A673 (cell line): ENCODE measurements around the gene MB21D2. TPM values are rescaled to one million over a fixed set of nuclear protein-coding genes. Genes with fewer than 3 reads are reported as not detected.

Experiments used
- BruUV-seq: library from RNA; stranded (reverse); fragments of 400-500 nt; replicated peaks from 2 replicates; lab custom pipeline; 2021; lab: Mats Ljungman, UMichigan
- CTCF ChIA-PET: fragments of 300-600 bp; sonication (Branson Sonifier 250); formaldehyde crosslinking; loops from one replicate; lab custom pipeline; 2022; ENCODE audit warnings: antibody characterized with exemption; lab: Charles Lee
- POLR2A ChIA-PET: fragments of 300-600 bp; sonication (Branson Sonifier 250); formaldehyde crosslinking; loops from one replicate; lab custom pipeline; 2022; ENCODE audit warnings: antibody characterized with exemption; ENCODE audit not compliant: low non-redundant PET; lab: Charles Lee
- DNase-seq: peaks from one replicate; pipeline ENCODE4 v3.0.0-alpha.2; 2015; ENCODE audit warnings: low spot score
- H3K27ac ChIP-seq: fragments of 200-600 bp; sonication (generic); 2 replicates; pipeline ENCODE4 v1.5.1; 2016; ENCODE audit warnings: mixed run types, low read depth, mild to moderate bottlenecking, mixed read lengths, antibody characterized with exemption, low read length; ENCODE audit not compliant: poor library complexity, severe bottlenecking
- H3K27me3 ChIP-seq: fragments of 200-600 bp; sonication (generic); replicated peaks from 2 replicates; pipeline ENCODE4 v1.6.1; 2017; ENCODE audit warnings: mixed run types, low read depth, mild to moderate bottlenecking, mixed read lengths, antibody characterized with exemption, low read length; ENCODE audit not compliant: insufficient read depth, poor library complexity
- H3K36me3 ChIP-seq: fragments of 200-600 bp; sonication (generic); 2 replicates; pipeline ENCODE4 v1.6.1; 2016; ENCODE audit warnings: mixed run types, mild to moderate bottlenecking, mixed read lengths, antibody characterized with exemption, low read length; ENCODE audit not compliant: insufficient read depth, poor library complexity, severe bottlenecking
- H3K4me1 ChIP-seq: fragments of 200-600 bp; sonication (generic); 2 replicates; pipeline ENCODE4 v1.6.1; 2017; ENCODE audit warnings: mixed run types, mild to moderate bottlenecking, mixed read lengths, antibody characterized with exemption, low read length; ENCODE audit not compliant: insufficient read depth, poor library complexity, severe bottlenecking
- H3K4me3 ChIP-seq: fragments of 200-600 bp; sonication (generic); 2 replicates; pipeline ENCODE4 v1.5.1; 2016; ENCODE audit warnings: low read depth, mixed run types, mild to moderate bottlenecking, mixed read lengths, low read length; ENCODE audit not compliant: poor library complexity, severe bottlenecking
- H3K9me3 ChIP-seq: fragments of 200-600 bp; sonication (generic); 2 replicates; pipeline ENCODE4 v1.6.1; 2016; ENCODE audit warnings: mixed run types, low read depth, mild to moderate bottlenecking, mixed read lengths, antibody characterized with exemption, low read length; ENCODE audit not compliant: poor library complexity, severe bottlenecking
- CTCF ChIP-seq: fragments of 300-800, 200-600 bp; sonication (generic); conservative IDR thresholded peaks from 2 replicates; pipeline ENCODE4 v1.5.1; 2017; ENCODE audit warnings: low read depth, mild to moderate bottlenecking, antibody characterized with exemption, low read length, moderate library complexity, mixed read lengths
- EZH2 ChIP-seq: fragments of 200-600 bp; sonication (generic); IDR thresholded peaks from 2 replicates; pipeline ENCODE4 v1.6.1; 2017; ENCODE audit warnings: borderline replicate concordance, low read depth, mild to moderate bottlenecking, mixed read lengths, antibody characterized with exemption, low read length; ENCODE audit not compliant: poor library complexity, severe bottlenecking
- intact Hi-C: fragments of 100-400 bp; cut with micrococcal nuclease; formaldehyde crosslinking; loops from one replicate; pipeline ENCODE4 v1.10.0; 2022; ENCODE audit not compliant: unreplicated experiment
- total RNA-seq: library from RNA; stranded (reverse); gene quantifications from 2 replicates; pipeline ENCODE4 v1.2.3, GENCODE V29; 2021

MB21D2 gene
- total RNA-seq, 1 experiment from 2014 or later, result 8.1 TPM

- no TSS peak for BruUV-seq
- Histone ChIP-seq H3K9me3 (no peaks in the 10 kb centered on the region), H3K4me3 (no peak overlapping the region), H3K36me3 (no peaks in the 10 kb centered on the region), H3K27ac (no peak overlapping the region), H3K4me1 (peaks cover 76% of the 10 kb centered on the region), H3K27me3 (no peaks in the 10 kb centered on the region)
- no peak for DNase-seq
- POLR2A ChIA-PET, result no interaction called here
- CTCF ChIA-PET, result no interaction called here
- intact Hi-C loops, result loop anchor here (5.0 kb wide), 1 partner anchor 60 kb away; no protein-coding TSS in a partner anchor
- TF ChIP-seq EZH2 (no peak), CTCF (no peak)
Observed at GRCh38 chr3:192887701-192888100, 30.0 kb downstream of the MB21D2 start.

GRCh38 chr3:192887047-192887446, 30.6 kb downstream of the MB21D2 start:
- POLR2A ChIA-PET, result no interaction called here
- BruUV-seq, result no TSS peak

More at GRCh38 chr3:192887047-192887446, 30.6 kb downstream of the MB21D2 start:
- TF ChIP-seq CTCF (no peak), EZH2 (no peak)
- no peaks in the 10 kb centered on the region for H3K27me3 ChIP-seq
- no peaks in the 10 kb centered on the region for H3K9me3 ChIP-seq
- no peak overlapping the region for H3K4me3 ChIP-seq
- intact Hi-C loops, result loop anchor here (5.0 kb wide), 1 partner anchor 60 kb away; no protein-coding TSS in a partner anchor
- H3K36me3 ChIP-seq, result no peaks in the 10 kb centered on the region
- H3K27ac ChIP-seq, result no peak overlapping the region
- H3K4me1 ChIP-seq, result peaks cover 74% of the 10 kb centered on the region
- DNase-seq, result no peak
- CTCF ChIA-PET, result no interaction called here
